Heart left ventricle (tissue), 16 donors: ENCODE data around the gene ANKRD40CL. TPM values are rescaled to one million over a fixed set of nuclear protein-coding genes. Genes with fewer than 3 reads are reported as not detected.

ENCODE experiments used
- ATAC-seq, 4 donors: fragments of 200-7000 bp; cut with Tn5 transposase; one replicate each; pipeline ENCODE4 v1.9.1; 2020 to 2022; ENCODE audit warnings: moderate library complexity in 4 of 4, mild to moderate bottlenecking in 3 of 4, moderate number of reproducible peaks in 1 of 4
- DNase-seq, 5 donors: peaks; one replicate each; pipeline ENCODE4 v3.0.0-alpha.2; 2020
- H3K27ac ChIP-seq, 12 donors: fragments of 200-600 bp; sonication (generic) in 4 of 12; one replicate each; pipeline versions ENCODE4 v1.5.0 to v1.8.0; 2016 to 2022; ENCODE audit warnings: mild to moderate bottlenecking in 2 of 12
- H3K27me3 ChIP-seq, 9 donors: fragments of 200-600 bp; sonication (generic) in 2 of 9; one replicate each; pipeline versions ENCODE4 v1.5.1 to v1.8.0; 2016 to 2022; ENCODE audit warnings: mild to moderate bottlenecking in 3 of 9
- H3K36me3 ChIP-seq, 9 donors: fragments of 200-600 bp; sonication (generic) in 2 of 9; one replicate each; pipeline versions ENCODE4 v1.5.0 to v1.8.0; 2018 to 2022; ENCODE audit warnings: mild to moderate bottlenecking in 2 of 9
- H3K4me1 ChIP-seq, 12 donors: fragments of 200-600 bp; sonication (generic) in 4 of 12; one replicate each; pipeline versions ENCODE4 v1.5.0 to v1.8.0; 2016 to 2022; ENCODE audit warnings: mild to moderate bottlenecking in 3 of 12
- H3K4me3 ChIP-seq, 12 donors: fragments of 200-600 bp; sonication (generic) in 4 of 12; one replicate each; pipeline versions ENCODE4 v1.5.0 to v1.8.0; 2017 to 2022; ENCODE audit warnings: mild to moderate bottlenecking in 9 of 12, moderate library complexity in 4 of 12
- H3K9me3 ChIP-seq, 12 donors: fragments of 200-600 bp; sonication (generic) in 4 of 12; one replicate each; pipeline versions ENCODE4 v1.5.0 to v1.8.0; 2016 to 2022; ENCODE audit warnings: mild to moderate bottlenecking in 1 of 12
- CTCF ChIP-seq, 12 donors: fragments of 200-600 bp; sonication (generic) in 4 of 12; IDR thresholded peaks; one replicate each; pipeline versions ENCODE4 v1.5.0 to v1.8.0; 2018 to 2022; ENCODE audit warnings: antibody characterized with exemption in 12 of 12, mild to moderate bottlenecking in 5 of 12
- POLR2A ChIP-seq, 2 donors: fragments of 450-650 bp; IDR thresholded peaks; one replicate each; pipeline ENCODE4 v1.6.1; 2017; ENCODE audit warnings: antibody characterized with exemption in 2 of 2, mild to moderate bottlenecking in 2 of 2, moderate library complexity in 2 of 2
- WGBS, 4 donors: extraction: QIAGEN DNeasy Blood & Tissue Kit in 2 of 4; methylation state at CpG; one replicate each; pipeline versions ENCODE4 v1.1.5 to v1.1.7; 2013 to 2018; 5-methylcytosine and 5-hydroxymethylcytosine counted together
- intact Hi-C, 10 donors: fragments of 100-400 bp; cut with DNase I; formaldehyde crosslinking; loops; one replicate each; pipeline versions ENCODE4 v1.11.1 to v1.14.2; 2022
- polyA plus RNA-seq, 2 donors: library from polyadenylated mRNA; stranded (reverse); fragments of 200-250 nt; gene quantifications; one replicate each; pipeline ENCODE4 v1.2.3, GENCODE V29; 2013
- total RNA-seq, 9 donors: library from RNA; depleted of rRNA in 2 of 9; stranded (reverse); fragments of >200 nt in 2 of 9; fragmentation: NEBNext Ultra II Directional in 3 of 9; extraction: Animal tissue kit (Norgen Biotek cat#: 25700) in 3 of 9; gene quantifications; one replicate each; pipeline versions ENCODE4 v1.1.0 to v1.2.4, GENCODE V29; 2016 to 2023
- donor health status: ischemic (EF 13 %, LVEDD 7.1; RV severe dilation, severe dysfunction).
- donor health status: healthy with polysubstance abuse.
- donor health status: DM: no; HTN: yes; CAD: no.
- donor health status: DM: no; HTN: no; CAD: no.
- donor health status: ischemic (EF 25% LVEDD 6.9; RV normal size, moderate dysfunction).
- donor health status: ischemic (EF 25% LVEDD 5.7; RV mildly dilated, moderate dysfunction).
- donor health status: healthy.
- donor health status: DM: yes; HTN: yes; CAD: no.
- donor health status: ischemic (EF 35%, LVEDD 5.7; RV mildly dilated, moderate dysfunction).
- donor health status: nonischemic (EF 11% LVEDD 7.7; RV severe dilation, severe dysfunction).
- donor health status: DM: yes; HTN: yes; CAD: no.
- donor health status: PGD.
- donor health status: ischemic (EF 29% LVEDD 5.4; RV normal size, mild dysfunction).
- donor health status: nonischemic (EF 23%, LVEDD 6.1; RV moderate dilation, normal function).

Gene ANKRD40CL
- total and polyA plus RNA-seq, 11 donors = not detected

- intact Hi-C loops = no loop called here
- H3K4me3 ChIP-seq = no peak overlapping the region
- ATAC-seq = no peak
- TF ChIP-seq POLR2A (IDR thresholded peaks at IDR 0.05) (no peak), CTCF (IDR thresholded peaks at IDR 0.05) (no peak)
- no peak overlapping the region for H3K27ac ChIP-seq
- H3K4me1 ChIP-seq = peaks cover 0 to 3% (median 0%) of the 10 kb centered on the region in 12 donors
- no peaks in the 10 kb centered on the region for H3K36me3 ChIP-seq
- no peak for DNase-seq
- H3K27me3 ChIP-seq = no peaks in the 10 kb centered on the region
- no peaks in the 10 kb centered on the region for H3K9me3 ChIP-seq
- 83 to 89% (median 86%) methylated on average over 12 of the region's 12 CpGs for WGBS, 4 donors
Measured at GRCh38 chr17:50802609-50803571, 35.6 kb upstream of the ANKRD40CL start.

- intact Hi-C loops = no loop called here
- no peaks in the 10 kb centered on the region for H3K9me3 ChIP-seq
- ATAC-seq = no peak
- DNase-seq = no peak
- H3K4me3 ChIP-seq = no peak overlapping the region
- no peaks in the 10 kb centered on the region for H3K27me3 ChIP-seq
- TF ChIP-seq POLR2A (IDR thresholded peaks at IDR 0.05) (no peak), CTCF (IDR thresholded peaks at IDR 0.05) (no peak)
- 77 to 92% (median 86%) methylated on average over 11 to 12 of the region's 12 CpGs for WGBS, 4 donors
- H3K4me1 ChIP-seq = peaks cover 0 to 9% (median 2%) of the 10 kb centered on the region in 12 donors
- no peaks in the 10 kb centered on the region for H3K36me3 ChIP-seq
- H3K27ac ChIP-seq = no peak overlapping the region
Measured at GRCh38 chr17:50800196-50800700, 32.9 kb upstream of the ANKRD40CL start.

GRCh38 chr17:50799582-50799981 lies 32.3 kb upstream of the ANKRD40CL start:
- no peak overlapping the region for H3K27ac ChIP-seq
- intact Hi-C loops = no loop called here
- H3K9me3 ChIP-seq = no peaks in the 10 kb centered on the region
- DNase-seq (no peak), ATAC-seq (no peak)
- TF ChIP-seq POLR2A (IDR thresholded peaks at IDR 0.05) (no peak), CTCF (IDR thresholded peaks at IDR 0.05) (no peak)
- H3K36me3 ChIP-seq = no peaks in the 10 kb centered on the region
- no peak overlapping the region for H3K4me3 ChIP-seq
- no peaks in the 10 kb centered on the region for H3K27me3 ChIP-seq
- 78 to 86% (median 84%) methylated on average over 8 to 9 of the region's 9 CpGs for WGBS, 4 donors
- H3K4me1 ChIP-seq = peaks cover 0 to 9% (median 2%) of the 10 kb centered on the region in 12 donors
